Fibroblast of the aortic adventitia (primary cell): ENCODE data around the gene LINC00305. TPM values are rescaled to one million over a fixed set of nuclear protein-coding genes. Genes with fewer than 3 reads are reported as not detected.

ENCODE experiments used
- DNase-seq: peaks from one replicate; pipeline ENCODE4 v3.0.0-alpha.2; 2010; ENCODE audit warnings: low read depth
- H3K4me3 ChIP-seq: 2 replicates; pipeline ENCODE4 v1.5.1; 2011; ENCODE audit warnings: low read depth, mild to moderate bottlenecking, control low read depth, low read length, moderate library complexity
- CTCF ChIP-seq: IDR thresholded peaks from 2 replicates; pipeline ENCODE4 v1.5.1; 2011; ENCODE audit warnings: mild to moderate bottlenecking, low read length, control low read depth, inconsistent platforms; ENCODE audit not compliant: insufficient read depth
- total RNA-seq: library from RNA; depleted of rRNA; stranded (reverse); fragments of >200 nt; gene quantifications from 2 replicates; pipeline ENCODE4 v1.2.3, GENCODE V29; 2012; ENCODE audit warnings: low replicate concordance

Gene LINC00305
- total RNA-seq, 1 donor = not detected

DNA sequence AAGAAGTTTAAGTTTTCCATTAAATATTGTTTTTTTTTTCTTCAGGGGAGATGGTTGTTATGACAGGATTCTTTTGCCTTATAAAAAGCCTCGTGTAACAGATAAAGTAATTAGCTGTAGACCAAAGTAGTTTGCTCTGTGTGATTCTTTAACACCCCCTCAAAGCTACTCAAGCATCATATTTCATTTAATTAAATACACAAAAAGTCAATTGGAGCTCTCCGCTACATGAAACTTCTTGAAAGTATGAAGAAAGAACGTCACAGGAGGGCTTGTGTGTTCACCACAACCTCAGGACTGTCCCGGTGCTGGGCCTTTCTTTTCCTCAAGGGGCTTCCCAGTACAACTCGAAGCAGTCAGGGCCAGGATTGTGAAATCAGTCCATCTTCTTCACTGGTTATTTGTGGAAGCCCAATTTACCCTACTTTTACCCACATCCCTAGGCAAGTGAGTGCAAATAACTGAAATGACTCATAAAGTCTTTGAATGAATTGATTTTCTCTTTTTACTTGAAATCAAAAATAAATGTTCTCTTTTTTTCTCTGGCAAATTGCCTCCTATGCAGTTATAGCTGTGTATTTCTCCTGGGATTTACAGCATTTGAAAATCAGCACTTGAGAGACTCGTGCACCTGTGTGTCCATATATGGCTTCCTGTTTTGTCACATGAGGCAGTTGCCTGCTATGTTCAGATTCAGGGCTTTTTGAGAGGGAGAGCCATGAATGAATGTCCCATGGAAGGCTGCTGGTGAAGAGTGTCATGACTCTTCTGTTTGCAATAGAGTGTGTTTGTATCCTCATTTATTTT is 48.6 kb downstream of the LINC00305 start:
- no peak for DNase-seq
- TF ChIP-seq CTCF = no peak
- no peak overlapping the region for H3K4me3 ChIP-seq

DNA sequence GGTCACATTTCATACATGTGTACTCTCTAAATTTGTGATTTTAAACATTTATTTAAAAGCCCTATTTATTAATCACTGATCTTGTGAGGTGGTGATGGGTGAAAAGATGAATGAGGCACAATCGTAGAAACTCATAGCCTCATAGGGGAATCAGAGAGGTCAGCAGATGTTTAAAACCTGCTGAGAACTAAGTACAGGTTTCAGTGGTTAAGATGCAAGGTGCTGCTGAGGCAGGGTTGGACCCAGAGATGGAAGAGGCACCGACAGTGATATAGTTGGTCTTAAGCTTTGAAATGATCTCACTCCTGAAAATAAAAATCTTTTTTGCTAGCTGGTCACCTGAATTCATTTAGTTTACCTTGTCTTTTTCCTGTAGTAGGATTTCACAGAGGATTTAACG is 49.6 kb downstream of the LINC00305 start:
- DNase-seq = no peak
- TF ChIP-seq CTCF = no peak

DNA sequence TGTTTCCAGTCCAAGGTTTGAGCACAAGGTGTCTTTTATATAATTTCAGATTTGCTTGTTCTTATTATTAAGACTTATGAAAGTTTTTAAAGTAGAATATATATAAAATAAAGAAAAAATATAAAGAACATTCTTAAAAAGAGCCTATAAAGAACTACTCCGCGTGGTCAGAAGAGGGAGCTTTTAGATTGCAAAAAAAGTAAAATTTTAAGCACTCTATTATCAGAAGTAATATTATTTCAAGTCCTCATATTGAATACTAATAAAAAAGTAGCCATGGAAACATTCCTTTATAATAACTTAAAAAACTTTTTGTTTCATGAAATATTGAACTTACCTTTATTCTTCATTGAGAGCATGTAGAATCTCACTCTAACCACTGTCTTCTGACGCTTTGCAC is 51.4 kb downstream of the LINC00305 start:
- DNase-seq = no peak
- H3K4me3 ChIP-seq = no peak overlapping the region
- TF ChIP-seq CTCF = no peak

More for the DNA sequence above, 49.6 kb downstream of the LINC00305 start:
- no peak overlapping the region for H3K4me3 ChIP-seq

GRCh38 chr18:64095056-64095455 is 53.8 kb downstream of the LINC00305 start:
- H3K4me3 ChIP-seq = no peak overlapping the region
- DNase-seq = no peak
- TF ChIP-seq CTCF = no peak

DNA sequence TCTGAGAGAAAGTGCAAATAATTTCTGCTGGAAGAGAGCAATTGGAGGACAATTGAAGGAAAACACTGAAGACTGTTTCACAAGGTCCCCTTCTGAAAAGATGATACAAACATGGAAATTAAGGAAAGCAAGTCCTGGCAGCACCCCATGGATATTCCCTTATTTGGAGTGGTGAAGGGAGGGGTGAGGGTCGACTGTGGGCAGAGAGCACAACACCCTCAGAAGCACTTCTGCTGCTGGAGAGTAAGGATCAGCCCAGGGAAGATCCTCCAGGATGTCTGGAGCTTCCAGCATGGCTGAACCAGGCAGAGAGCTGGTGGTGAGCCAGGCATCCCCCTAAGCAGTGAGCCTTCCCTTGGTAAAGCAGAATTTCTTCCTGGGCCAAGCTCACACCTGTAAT is 54.7 kb downstream of the LINC00305 start:
- DNase-seq = no peak
- TF ChIP-seq CTCF = no peak
- H3K4me3 ChIP-seq = no peak overlapping the region

GRCh38 chr18:64091526-64091925 is 57.4 kb downstream of the LINC00305 start:
- H3K4me3 ChIP-seq = no peak overlapping the region
- TF ChIP-seq CTCF = no peak
- no peak for DNase-seq

DNA sequence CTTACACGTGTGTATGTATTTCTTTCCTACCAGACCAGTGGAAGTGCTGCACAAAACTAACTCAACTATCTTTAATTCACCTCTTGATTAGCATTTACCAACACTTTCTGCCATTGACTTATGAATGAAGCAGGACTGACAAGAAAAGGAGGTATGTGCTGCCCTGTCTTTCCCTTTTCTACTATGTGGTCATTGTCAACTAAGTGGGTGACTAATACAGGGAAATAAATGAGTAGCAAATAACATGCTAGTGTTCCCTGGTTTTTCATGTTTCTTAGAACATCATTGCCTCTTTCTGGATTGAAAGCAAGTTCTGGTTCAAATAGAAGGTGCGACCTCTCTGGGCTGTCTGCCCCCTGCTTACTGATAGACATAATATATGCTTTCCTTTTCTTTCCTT is 58.0 kb downstream of the LINC00305 start:
- no peak for TF ChIP-seq CTCF
- no peak overlapping the region for H3K4me3 ChIP-seq
- DNase-seq = no peak
